Transverse colon (tissue), 4 donors: Measurements from ENCODE around the gene SDHB. TPM values are rescaled to one million over a fixed set of nuclear protein-coding genes. Genes with fewer than 3 reads are reported as not detected.
A peak's percentile ranks its signal among the peaks of the same experiment; 100 is the strongest.

Source experiments
- DNase-seq: peaks from one replicate; pipeline ENCODE4 v3.0.0-alpha.2; 2019
- H3K27ac ChIP-seq, 4 donors: fragments of 200-600 bp; sonication (generic); 2 replicates each; pipeline ENCODE4 v1.5.1; 2016 to 2018; ENCODE audit warnings: inconsistent platforms in 4 of 4
- H3K27me3 ChIP-seq: fragments of 200-600 bp; sonication (generic); 2 replicates; pipeline ENCODE4 v1.5.1; 2017; ENCODE audit warnings: inconsistent platforms
- H3K36me3 ChIP-seq, 4 donors: fragments of 200-600 bp; sonication (generic); 2 replicates each; pipeline ENCODE4 v1.5.1; 2017 to 2019; ENCODE audit warnings: inconsistent platforms in 4 of 4
- H3K4me1 ChIP-seq, 4 donors: fragments of 200-600 bp; sonication (generic); 2 replicates each; pipeline ENCODE4 v1.5.1; 2017 to 2020; ENCODE audit warnings: inconsistent platforms in 4 of 4
- H3K4me3 ChIP-seq, 4 donors: fragments of 200-600 bp; sonication (generic); 1 replicate in 1 of 4; 2 replicates in 3 of 4; pipeline versions ENCODE4 v1.5.1 to v1.6.1; 2017 to 2019; ENCODE audit warnings: inconsistent platforms in 4 of 4
- H3K9me3 ChIP-seq, 2 donors: fragments of 200-600 bp; sonication (generic); 2 replicates each; pipeline ENCODE4 v1.5.1; 2017 to 2019; ENCODE audit warnings: inconsistent platforms in 2 of 2
- EP300 ChIP-seq: sonication (generic); formaldehyde crosslinking; IDR thresholded peaks from one replicate; pipeline ENCODE4 v1.6.1; 2017; ENCODE audit warnings: antibody characterized with exemption, low read depth
- POLR2A ChIP-seq: fragments of 450-650 bp; IDR thresholded peaks from one replicate; pipeline ENCODE4 v1.6.1; 2016; ENCODE audit warnings: antibody characterized with exemption, mild to moderate bottlenecking, moderate library complexity
- POLR2AphosphoS5 ChIP-seq, 3 donors: sonication (generic); formaldehyde crosslinking; IDR thresholded peaks; one replicate each; pipeline ENCODE4 v1.6.1; 2016; ENCODE audit warnings: antibody characterized with exemption in 3 of 3
- WGBS, 2 donors: methylation state at CpG; one replicate each; pipeline ENCODE4 v1.1.5; 2018; ENCODE audit warnings: low coverage in 1 of 2; 5-methylcytosine and 5-hydroxymethylcytosine counted together
- in situ Hi-C, 4 donors: fragments of 200-750 bp; cut with MboI; loops; one replicate each; pipeline versions ENCODE4 v1.15.0 to v1.15.1; 2017; ENCODE audit warnings: low sequenced_read_pairs in 3 of 4, low pct_ligation_motif_present in 1 of 4, low pct_unique_long_range_greater_than_20kb in 1 of 4
- intact Hi-C: fragments of 100-400 bp; cut with DNase I; formaldehyde crosslinking; loops from one replicate; pipeline ENCODE4 v1.15.1; 2023; ENCODE audit warnings: low total_unique reads
- total RNA-seq, 4 donors: library from RNA; depleted of rRNA; stranded (reverse); fragments of >200 nt; gene quantifications; one replicate each; pipeline ENCODE4 v1.1.0, GENCODE V29; 2016
- TF ChIP-seq, protein P1 (sequence below), 5 experiments: fragments of 200-600 bp in 3 of 5; fragments of 450-650 bp in 2 of 5; sonication (generic) in 3 of 5; IDR thresholded peaks; 1 replicate in 2 of 5; 2 replicates in 3 of 5; pipeline ENCODE4 v1.5.1; 2016 to 2017; ENCODE audit warnings: antibody characterized with exemption in 5 of 5, inconsistent platforms in 3 of 5, mild to moderate bottlenecking in 2 of 5, moderate library complexity in 1 of 5

The SDHB gene
- total RNA-seq, 4 donors from 2014 or later = 98.7 to 266 (median 153) TPM

DNA sequence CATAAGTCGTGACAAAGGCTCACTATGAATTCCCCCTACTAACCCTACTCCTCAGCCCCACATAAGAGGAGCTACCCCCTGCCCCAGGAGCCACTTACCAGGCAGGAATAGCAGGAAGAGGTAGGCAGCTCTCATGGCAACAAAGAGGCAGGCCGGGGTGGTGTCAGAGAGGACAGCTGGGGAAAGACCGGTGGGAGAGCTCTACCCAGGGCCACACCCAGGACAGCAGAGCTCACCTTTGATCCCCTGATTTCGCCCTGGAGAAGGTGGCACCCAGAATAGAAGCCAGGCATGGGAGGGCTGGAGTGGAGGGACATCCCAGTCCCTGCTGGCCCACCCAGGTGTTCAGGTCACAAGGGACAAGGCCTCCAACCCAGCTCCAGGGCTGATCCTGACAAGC is 75.7 kb downstream of the SDHB start:
- H3K27ac ChIP-seq = peak overlapping the region in 3 of 4 donors; percentile 31 to 80 (median 33)
- TF ChIP-seq POLR2AphosphoS5 (IDR thresholded peaks at IDR 0.05) (no peak), EP300 (no peak), POLR2A (no peak)
- TF ChIP-seq, protein P1, sequence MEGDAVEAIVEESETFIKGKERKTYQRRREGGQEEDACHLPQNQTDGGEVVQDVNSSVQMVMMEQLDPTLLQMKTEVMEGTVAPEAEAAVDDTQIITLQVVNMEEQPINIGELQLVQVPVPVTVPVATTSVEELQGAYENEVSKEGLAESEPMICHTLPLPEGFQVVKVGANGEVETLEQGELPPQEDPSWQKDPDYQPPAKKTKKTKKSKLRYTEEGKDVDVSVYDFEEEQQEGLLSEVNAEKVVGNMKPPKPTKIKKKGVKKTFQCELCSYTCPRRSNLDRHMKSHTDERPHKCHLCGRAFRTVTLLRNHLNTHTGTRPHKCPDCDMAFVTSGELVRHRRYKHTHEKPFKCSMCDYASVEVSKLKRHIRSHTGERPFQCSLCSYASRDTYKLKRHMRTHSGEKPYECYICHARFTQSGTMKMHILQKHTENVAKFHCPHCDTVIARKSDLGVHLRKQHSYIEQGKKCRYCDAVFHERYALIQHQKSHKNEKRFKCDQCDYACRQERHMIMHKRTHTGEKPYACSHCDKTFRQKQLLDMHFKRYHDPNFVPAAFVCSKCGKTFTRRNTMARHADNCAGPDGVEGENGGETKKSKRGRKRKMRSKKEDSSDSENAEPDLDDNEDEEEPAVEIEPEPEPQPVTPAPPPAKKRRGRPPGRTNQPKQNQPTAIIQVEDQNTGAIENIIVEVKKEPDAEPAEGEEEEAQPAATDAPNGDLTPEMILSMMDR (IDR thresholded peaks at IDR 0.05) = no peak
- H3K9me3 ChIP-seq = no peaks in the 10 kb centered on the region
- no peak for DNase-seq
- peaks cover 3 to 32% (median 15%) of the 10 kb centered on the region in 4 donors for H3K4me1 ChIP-seq
- peaks cover 34% of the 10 kb centered on the region for H3K27me3 ChIP-seq
- WGBS, 2 donors = 69 to 80% methylated on average over 1 to 4 of the region's 4 CpGs
- in situ Hi-C loops (no loop called here), intact Hi-C loops (no loop called here)
- H3K36me3 ChIP-seq = no peaks in the 10 kb centered on the region
- H3K4me3 ChIP-seq = no peak overlapping the region

DNA sequence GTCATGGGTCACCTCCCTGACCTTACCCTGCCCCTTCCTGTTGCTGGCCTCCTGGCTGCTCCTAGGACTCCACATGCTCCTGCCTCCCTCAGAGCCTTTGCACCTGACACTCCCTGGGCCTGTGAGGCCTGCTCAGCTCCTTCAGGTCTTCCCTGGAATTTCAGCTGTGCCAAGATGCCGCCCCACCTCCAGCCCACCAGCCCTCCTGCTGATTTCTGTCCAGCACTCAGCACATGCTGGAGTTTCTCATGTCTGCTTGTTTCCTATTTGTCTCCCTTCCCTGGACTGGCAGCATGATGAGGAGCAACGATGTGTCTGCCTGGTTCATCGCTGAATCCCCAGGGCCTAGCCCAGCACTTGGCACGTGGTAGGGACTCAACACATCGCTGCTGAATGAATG is 76.5 kb downstream of the SDHB start:
- Histone ChIP-seq H3K36me3 (no peaks in the 10 kb centered on the region), H3K27me3 (peaks cover 32% of the 10 kb centered on the region), H3K4me1 (peaks cover 3 to 32% (median 15%) of the 10 kb centered on the region in 4 donors), H3K27ac (no peak overlapping the region), H3K9me3 (no peaks in the 10 kb centered on the region), H3K4me3 (no peak overlapping the region)
- in situ Hi-C loops = no loop called here
- 87% methylated on average over 4 of the region's 5 CpGs; no CpG with 5 or more reads in 1 of the 2 donors for WGBS, 2 donors
- intact Hi-C loops = no loop called here
- TF ChIP-seq EP300 (no peak), POLR2AphosphoS5 (IDR thresholded peaks at IDR 0.05) (no peak), POLR2A (no peak)
- TF ChIP-seq, protein P1 (IDR thresholded peaks at IDR 0.05) = no peak
- no peak for DNase-seq

DNA sequence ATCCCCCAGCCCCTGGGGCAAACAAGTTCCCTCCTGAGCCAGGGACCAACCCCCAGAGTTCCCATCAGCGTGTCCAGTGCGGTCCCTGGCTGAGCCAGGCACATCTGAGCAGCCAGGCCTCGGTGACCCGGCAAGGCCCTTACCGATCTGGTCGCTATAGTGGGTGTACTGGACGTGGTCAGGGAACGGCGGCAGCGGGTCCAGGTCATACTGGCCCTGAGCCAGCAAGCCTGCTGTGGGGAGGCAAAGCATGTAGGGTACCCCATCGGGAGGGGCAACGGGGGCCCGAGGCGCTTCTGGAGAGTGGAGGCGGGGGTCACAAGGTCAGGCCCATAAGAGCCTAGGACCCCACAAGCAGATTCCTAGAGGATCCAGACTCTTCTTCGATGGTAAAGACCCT is 76.9 kb downstream of the SDHB start:
- no peaks in the 10 kb centered on the region for H3K9me3 ChIP-seq
- H3K36me3 ChIP-seq = no peaks in the 10 kb centered on the region
- H3K4me3 ChIP-seq = no peak overlapping the region
- no peak for TF ChIP-seq POLR2A
- TF ChIP-seq, protein P1 (IDR thresholded peaks at IDR 0.05) = no peak
- no peak for TF ChIP-seq POLR2AphosphoS5 (IDR thresholded peaks at IDR 0.05)
- TF ChIP-seq EP300 = no peak
- in situ Hi-C loops = no loop called here
- intact Hi-C loops = no loop called here
- peaks cover 3 to 32% (median 15%) of the 10 kb centered on the region in 4 donors for H3K4me1 ChIP-seq
- H3K27ac ChIP-seq = no peak overlapping the region
- H3K27me3 ChIP-seq = peaks cover 30% of the 10 kb centered on the region
- DNase-seq = no peak
- 87% methylated on average over 16 of the region's 16 CpGs; no CpG with 5 or more reads in 1 of the 2 donors for WGBS, 2 donors

DNA sequence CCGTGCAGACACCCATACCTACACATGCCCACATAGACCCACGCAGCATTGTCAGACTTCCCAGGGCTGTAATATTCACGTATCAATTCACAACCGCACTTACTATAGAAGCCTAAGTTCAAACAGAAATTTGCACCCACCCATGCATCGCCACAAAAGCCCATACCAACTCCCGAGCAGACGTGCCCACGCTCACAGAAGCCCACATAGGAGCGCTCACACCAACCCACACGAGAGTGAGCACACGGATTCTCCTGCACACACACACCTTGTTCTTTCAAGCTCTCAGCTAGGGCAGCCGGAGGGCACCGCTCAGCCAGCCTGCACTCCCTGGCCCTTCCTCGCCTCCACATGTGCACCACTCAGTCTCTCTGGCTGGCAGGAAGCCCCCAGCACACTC is 78.0 kb downstream of the SDHB start:
- no peak overlapping the region for H3K27ac ChIP-seq
- 87% methylated on average over 14 of the region's 14 CpGs; no CpG with 5 or more reads in 1 of the 2 donors for WGBS, 2 donors
- H3K4me1 ChIP-seq = peaks cover 3 to 32% (median 19%) of the 10 kb centered on the region in 4 donors
- H3K4me3 ChIP-seq = no peak overlapping the region
- no peaks in the 10 kb centered on the region for H3K9me3 ChIP-seq
- in situ Hi-C loops = no loop called here
- H3K27me3 ChIP-seq = peaks cover 20% of the 10 kb centered on the region
- H3K36me3 ChIP-seq = no peaks in the 10 kb centered on the region
- TF ChIP-seq, protein P1 (IDR thresholded peaks at IDR 0.05) = no peak
- TF ChIP-seq EP300 (no peak), POLR2A (no peak), POLR2AphosphoS5 (IDR thresholded peaks at IDR 0.05) (no peak)
- intact Hi-C loops = no loop called here
- DNase-seq = no peak
